ENCODE measurements around the gene PCDHAC2.

GRCh38 chr5:141001844-141002604, 35.7 kb downstream of the PCDHAC2 start:
- TF ChIP-seq CTCF (CRISPR knock-in tag; IDR thresholded peaks at IDR 0.05) = no peak
- no peak for TF ChIP-seq SRF (IDR thresholded peaks at IDR 0.05; ENCODE audit: low read depth, low read length)
- TF ChIP-seq, protein P1, sequence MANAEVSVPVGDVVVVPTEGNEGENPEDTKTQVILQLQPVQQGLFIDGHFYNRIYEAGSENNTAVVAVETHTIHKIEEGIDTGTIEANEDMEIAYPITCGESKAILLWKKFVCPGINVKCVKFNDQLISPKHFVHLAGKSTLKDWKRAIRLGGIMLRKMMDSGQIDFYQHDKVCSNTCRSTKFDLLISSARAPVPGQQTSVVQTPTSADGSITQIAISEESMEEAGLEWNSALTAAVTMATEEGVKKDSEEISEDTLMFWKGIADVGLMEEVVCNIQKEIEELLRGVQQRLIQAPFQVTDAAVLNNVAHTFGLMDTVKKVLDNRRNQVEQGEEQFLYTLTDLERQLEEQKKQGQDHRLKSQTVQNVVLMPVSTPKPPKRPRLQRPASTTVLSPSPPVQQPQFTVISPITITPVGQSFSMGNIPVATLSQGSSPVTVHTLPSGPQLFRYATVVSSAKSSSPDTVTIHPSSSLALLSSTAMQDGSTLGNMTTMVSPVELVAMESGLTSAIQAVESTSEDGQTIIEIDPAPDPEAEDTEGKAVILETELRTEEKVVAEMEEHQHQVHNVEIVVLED (CRISPR knock-in tag; IDR thresholded peaks at IDR 0.05; ENCODE audit: borderline replicate concordance) = no peak
- no peak for TF ChIP-seq ZBTB2 (CRISPR knock-in tag; IDR thresholded peaks at IDR 0.05; ENCODE audit: low read depth)
- TF ChIP-seq FOXA3 (CRISPR knock-in tag; IDR thresholded peaks at IDR 0.05) = no peak
- TF ChIP-seq ZBTB38 (CRISPR knock-in tag; IDR thresholded peaks at IDR 0.05) = no peak
- no peak for TF ChIP-seq XBP1 (CRISPR knock-in tag; IDR thresholded peaks at IDR 0.05)
- no peak for TF ChIP-seq REST (IDR thresholded peaks at IDR 0.05; ENCODE audit: borderline replicate concordance in 1 of 2, low read depth in 1 of 2, low read length in 2 of 2)
- TF ChIP-seq MIER3 (CRISPR knock-in tag; IDR thresholded peaks at IDR 0.05; ENCODE audit: borderline replicate concordance) = no peak
- TF ChIP-seq SP2 (CRISPR knock-in tag; IDR thresholded peaks at IDR 0.05) = no peak
- TF ChIP-seq MAZ (IDR thresholded peaks at IDR 0.05; ENCODE audit: borderline replicate concordance, low read depth, low read length) = no peak
- no peak for TF ChIP-seq MAZ (CRISPR knock-in tag; IDR thresholded peaks at IDR 0.05; ENCODE audit: low read depth)
- no peak for TF ChIP-seq POLR2A (IDR thresholded peaks at IDR 0.05; ENCODE audit: insufficient read depth in 1 of 2, low read depth in 2 of 2, low read length in 2 of 2)
- no peak for TF ChIP-seq EEA1 (CRISPR knock-in tag; IDR thresholded peaks at IDR 0.05; ENCODE audit: borderline replicate concordance)
- TF ChIP-seq E2F5 (CRISPR knock-in tag; conservative IDR thresholded peaks at IDR 0.05) = no peak

Data from HepG2 (cell line).